ENCODE data around the gene ABCC8.
"Not testable (repeated sequence)": the region's sequence is repeated elsewhere in the genome, so short reads cannot be mapped to it uniquely, and the experiment has no call there.

ABCC8 gene

GRCh38 chr11:17463546-17464174 lies 13.0 kb downstream of the ABCC8 start:
- no peak for DNase-seq

GRCh38 chr11:17462940-17463339 lies 13.7 kb downstream of the ABCC8 start:
- no peak for DNase-seq

DNA sequence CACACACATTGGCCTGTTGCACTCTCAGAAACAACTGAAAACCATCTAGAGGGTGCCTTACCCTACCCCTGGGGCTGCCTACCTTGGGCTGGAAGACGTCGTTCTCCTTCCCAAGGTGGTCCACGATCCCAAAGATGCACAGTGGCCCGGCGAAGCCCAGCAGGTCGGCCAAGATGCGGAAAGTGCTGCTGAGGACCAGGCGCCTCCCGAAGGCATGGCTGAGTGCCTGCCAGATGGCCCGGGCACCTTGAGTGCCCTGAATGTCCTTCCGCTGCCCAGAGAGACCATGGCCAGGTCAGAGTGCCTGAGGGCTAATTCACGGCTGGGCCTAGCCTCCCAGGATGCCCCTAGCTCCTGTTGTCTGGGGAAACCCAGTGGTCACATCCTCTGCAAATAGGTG lies 16.2 kb downstream of the ABCC8 start:
- no peak for DNase-seq

DNA sequence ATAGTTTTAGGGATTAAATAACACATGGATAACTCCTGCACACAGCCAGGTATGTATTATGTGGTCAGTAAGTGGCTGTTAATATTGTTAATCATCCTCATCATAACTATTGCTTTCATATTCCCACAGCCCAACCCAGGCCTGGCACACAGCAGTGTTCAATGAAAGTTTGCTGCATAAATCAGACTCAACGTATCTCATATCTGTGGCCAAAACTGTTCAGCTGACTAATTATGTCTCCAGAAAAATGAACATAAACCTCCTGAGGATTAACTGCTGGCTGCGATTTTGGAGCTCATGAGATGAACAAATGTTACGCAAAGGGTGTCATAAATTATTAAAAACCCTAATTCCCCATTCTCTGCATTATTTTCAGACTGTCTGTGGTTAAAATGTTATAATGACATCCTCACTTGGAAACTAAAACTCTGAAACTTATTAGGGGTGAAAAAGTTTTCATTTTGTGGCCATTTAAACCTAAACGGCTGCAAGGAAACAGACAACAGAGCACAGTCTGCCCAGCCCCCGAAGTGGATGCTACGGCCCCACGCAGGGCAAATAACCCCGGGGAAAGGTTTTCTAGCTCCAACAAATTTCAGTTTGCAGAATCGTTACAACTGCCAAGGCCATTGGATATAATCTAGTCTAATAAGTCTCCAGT lies 17.3 kb downstream of the ABCC8 start:
- no peak for DNase-seq

DNA sequence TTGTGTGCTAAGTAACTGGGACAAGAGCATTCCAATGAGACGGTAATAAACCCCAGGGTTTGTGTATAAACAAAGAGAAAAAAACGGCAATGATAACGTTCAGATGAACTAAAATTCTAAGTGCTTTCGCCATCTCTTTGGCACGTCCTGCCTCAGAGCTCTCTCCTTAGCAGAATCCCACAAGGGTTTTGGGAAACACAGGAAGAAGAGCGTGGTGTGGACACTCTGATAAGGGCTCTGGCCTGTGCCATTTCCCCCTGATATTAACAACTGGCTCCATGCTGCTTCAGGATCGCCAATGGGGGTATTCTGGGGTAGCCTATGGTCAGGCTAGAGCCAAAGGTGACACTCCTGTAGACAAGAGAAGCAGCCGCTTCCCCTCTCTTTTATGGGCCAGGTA lies 18.4 kb downstream of the ABCC8 start:
- no peak for DNase-seq

GRCh38 chr11:17457396-17458173 lies 19.1 kb downstream of the ABCC8 start:
- DNase-seq: no peak

- no peak for DNase-seq
Measured at GRCh38 chr11:17452668-17453067, 24.0 kb downstream of the ABCC8 start.

DNA sequence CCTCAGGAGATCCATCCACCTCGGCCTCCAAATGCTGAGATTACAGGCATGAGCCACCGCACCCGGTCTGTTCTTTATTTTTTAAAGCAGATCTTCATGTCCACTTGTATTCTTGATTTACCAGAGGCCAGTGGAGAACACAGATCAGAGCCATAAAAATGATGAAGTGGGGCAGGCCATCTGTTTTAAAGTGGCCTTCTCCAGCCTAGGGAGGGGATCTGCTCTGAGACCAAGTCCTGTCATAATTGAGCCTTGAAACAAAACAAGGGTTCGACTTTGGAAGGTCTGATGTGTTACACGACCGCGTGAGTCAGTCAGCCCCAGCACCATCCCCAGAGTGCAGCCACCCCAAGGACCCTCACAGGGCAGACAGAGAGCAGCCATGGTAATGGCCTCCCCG lies 27.5 kb downstream of the ABCC8 start:
- DNase-seq: no peak

GRCh38 chr11:17446482-17446881 lies 30.2 kb downstream of the ABCC8 start:
- no peak for DNase-seq

GRCh38 chr11:17445240-17445795 lies 31.3 kb downstream of the ABCC8 start:
- DNase-seq: no peak

DNA sequence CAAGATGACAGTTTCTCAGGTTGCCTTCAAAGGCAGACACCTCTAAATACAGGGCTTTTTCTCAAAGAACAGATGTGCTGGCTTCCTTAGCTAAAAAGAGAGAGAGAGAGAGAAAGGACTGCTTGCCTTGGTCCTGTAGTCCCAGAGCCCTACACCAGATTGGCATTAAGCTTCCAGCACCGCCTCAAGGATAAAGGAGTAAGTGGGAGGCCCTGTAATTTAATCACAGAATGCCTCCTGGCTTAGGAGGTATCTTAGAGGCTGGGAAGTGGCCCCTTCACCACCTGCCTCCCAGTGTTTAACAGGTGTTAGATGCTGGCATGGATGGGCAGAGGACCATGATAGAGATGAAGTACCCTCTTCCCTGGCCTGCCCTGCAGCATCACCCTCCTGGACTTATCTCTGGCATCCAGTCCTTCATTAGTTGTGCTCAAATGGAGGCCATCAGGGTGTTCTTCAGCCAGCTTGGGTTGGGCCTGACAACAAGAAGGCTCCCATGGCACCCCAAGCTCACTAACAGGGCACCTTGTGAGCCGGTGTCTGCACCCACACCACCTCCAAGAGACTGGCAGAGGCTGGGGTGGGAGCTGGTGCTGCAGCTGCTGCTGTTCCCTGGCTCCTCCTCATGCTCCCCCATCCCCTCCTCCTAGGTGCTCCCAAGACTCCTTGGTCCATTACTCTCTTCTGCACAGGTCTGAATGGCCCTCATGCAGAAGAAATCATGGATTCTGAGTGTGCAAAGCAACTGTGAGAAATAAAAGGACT lies 32.5 kb downstream of the ABCC8 start:
- no peak for DNase-seq

DNA sequence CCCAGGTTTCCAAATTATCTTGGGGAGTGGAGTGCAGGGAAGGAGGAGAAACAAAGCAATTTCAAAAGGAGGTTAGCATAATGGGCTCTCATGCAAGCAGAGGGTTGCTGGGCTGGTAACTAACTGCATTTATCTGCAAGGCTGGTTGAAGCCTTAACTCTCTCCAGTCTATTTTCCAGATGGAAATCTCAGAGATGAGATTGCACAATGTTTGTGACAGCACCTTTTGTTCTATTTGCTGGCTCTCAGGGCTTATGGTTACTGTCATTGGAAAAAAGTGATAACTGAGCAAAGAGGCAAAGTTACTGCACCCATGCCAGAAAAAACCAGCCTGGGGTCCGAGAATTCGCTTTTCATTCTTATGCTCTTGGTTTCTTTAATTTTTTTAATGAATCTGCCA lies 33.2 kb downstream of the ABCC8 start:
- DNase-seq: no peak

DNA sequence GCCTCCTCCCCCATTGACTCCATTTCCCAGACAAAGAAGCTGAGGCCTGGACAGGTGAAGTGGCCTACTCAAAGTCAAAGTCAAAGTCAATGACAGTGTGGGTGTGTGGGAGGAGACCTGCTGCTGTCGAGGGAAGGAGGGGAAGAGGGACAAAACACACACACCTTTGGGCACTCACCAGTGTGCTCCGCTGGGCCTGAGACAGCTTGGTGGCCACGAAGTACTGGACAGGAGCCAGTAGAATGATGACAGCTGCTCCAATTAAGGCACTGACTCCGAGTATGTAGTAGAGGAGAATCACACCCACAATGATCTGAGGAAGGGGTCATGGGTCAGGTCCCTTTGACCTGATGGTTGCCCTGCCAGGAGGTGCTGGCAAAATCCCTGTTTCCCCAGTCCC lies 33.6 kb downstream of the ABCC8 start:
- no peak for DNase-seq

DNA sequence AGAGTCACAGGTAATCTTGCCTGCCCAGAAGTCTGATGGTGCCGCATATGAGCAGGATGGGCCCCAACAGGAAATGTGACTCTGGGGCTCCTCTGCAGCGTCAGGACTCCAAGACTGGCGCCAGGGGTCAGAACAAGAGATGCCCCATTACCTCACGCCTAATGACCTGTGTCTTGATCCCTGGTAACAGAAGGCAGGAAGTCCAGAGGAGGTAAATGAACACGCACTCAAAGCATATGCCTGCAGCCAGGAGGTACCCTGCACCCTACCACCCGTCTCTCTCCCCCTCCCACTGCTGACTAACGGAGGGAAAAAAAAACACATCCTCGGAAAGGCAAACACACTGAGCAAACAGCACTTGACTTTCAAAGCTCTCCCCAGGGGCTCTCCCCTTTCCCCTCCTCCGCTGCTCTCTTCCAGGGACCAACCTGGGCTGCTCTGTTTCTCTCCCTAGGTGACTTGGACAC lies 37.3 kb downstream of the ABCC8 start:
- DNase-seq: peak; percentile 96

GRCh38 chr11:17437366-17437765 lies 39.3 kb downstream of the ABCC8 start:
- DNase-seq: no peak

DNA sequence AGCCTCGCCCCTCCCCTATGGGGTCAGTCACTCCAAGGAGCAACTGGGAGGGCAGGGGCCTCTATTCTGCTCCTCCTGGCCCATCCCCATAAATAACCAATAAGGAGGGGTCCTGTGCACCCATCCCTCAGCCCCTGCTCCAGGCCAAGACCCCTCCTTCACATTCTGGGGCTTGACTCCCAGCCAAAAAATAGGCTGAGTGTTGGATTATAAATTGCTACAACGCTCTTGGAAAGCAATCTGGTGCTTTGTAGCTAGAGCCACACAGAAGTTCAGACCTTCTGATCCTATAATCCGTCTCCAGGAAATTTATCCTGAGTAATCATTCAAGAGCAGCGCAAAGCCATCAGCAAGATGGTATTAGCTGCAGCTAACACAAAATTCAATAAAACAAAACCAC lies 42.5 kb downstream of the ABCC8 start:
- no peak for DNase-seq

DNA sequence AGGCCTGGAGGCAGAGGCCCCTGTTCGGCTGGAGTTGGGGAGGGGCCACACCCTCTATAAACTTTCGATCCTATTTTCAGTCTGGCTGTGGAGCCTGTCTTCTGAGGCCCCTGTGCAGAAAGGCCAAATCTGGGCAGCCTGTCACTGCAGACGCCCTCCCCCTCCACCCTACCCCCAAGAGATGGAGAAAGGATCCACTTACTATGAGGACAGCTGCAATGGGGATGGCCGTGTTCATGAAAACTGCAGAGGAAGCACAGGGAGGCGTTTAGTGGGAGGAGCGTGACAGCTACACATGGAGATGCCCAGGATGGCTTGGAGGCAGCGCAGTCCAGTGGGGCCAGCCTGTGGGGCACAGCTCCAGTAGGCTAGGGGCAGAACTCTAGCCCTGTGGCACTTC lies 44.6 kb downstream of the ABCC8 start:
- no peak for DNase-seq

DNA sequence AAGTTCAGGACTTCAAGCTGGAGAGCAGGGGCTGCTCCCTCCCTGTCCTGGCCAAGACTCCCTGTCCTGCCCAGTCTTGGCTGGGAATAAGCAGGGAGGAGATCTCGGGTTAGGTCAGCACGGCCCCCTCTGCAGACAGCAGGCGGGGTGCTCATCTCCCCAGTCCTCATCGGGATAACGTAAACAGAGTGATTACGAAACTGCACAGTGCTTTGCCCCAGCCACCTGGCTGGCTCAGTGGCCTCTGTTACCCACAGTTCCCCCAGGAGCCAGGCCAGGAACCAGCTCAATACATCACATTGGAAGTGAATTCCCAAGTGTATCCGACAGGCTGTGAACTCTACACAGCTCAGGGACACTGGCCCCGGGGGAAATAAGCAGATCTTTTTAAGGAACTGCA lies 45.5 kb downstream of the ABCC8 start:
- no peak for DNase-seq

DNA sequence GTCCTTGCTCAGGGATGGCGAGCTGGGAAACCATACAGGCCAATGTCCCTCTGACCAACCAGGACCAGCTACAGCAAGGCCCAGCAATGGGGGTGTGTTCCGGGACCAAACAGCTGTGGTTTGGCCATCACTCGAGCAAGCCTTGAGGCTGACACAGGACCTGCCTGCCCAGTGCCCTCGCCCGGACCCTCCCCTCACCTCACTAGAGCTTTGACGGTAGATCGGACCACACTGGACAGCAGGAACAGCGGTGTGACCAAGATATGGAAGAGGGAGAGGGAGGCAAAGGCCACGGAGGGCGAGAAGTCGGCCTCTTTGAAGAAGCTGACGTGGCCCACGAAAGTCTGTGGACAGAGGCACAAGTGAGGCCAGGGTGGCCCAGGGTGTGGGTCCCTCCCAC lies 46.0 kb downstream of the ABCC8 start:
- DNase-seq: no peak

- peak; percentile 12 for DNase-seq
Measured at GRCh38 chr11:17428925-17429324, 47.7 kb downstream of the ABCC8 start.

DNA sequence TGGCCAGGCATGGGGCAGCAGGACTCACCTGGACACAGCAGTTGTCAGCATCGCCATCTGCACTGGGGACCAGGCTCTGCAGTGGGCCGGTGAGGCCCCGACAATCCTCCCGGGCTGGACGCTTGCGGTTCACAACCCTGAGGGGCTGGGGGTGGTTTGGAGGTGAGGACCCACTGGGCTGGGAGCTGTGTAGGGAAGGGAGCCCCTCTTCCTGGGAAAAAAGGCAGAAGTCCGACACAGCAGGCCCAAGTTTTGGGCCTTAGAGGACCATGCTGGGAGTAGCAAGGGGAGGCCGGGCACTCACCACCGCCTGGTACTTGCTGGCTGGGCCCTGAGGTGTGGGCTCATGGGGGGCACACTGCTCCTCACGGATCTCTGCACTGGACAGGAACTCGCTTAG lies 48.4 kb downstream of the ABCC8 start:
- DNase-seq: no peak

DNA sequence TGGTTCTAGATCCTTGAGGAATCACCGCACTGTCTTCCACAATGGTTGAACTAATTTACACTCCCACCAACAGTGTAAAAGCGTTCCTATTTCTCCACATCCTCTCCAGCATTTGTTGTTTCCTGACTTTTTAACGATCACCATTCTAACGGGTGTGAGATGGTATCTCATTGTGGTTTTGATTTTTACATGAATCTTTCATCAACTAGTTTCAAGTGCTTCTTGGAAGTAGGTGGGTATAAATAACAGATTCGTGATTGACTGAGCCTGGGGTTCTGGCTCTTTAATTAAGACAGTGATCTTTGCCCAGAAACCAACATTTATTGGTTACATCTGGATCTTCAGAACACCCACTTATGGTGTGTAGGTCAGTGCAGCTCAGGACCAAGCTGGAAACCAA lies 50.4 kb downstream of the ABCC8 start:
- DNase-seq: not testable (repeated sequence)

Measured in DMS53 (cell line).